ENCODE data around the gene EGR1. TPM values are rescaled to one million over a fixed set of nuclear protein-coding genes. Genes with fewer than 3 reads are reported as not detected.
A peak's percentile ranks its signal among the peaks of the same experiment; 100 is the strongest.
"Not testable (repeated sequence)": the region's sequence is repeated elsewhere in the genome, so short reads cannot be mapped to it uniquely, and the experiment has no call there.

EGR1 gene
- total RNA-seq, 2 experiments from 2014 or later, result 8.9 to 10.1 TPM

DNA sequence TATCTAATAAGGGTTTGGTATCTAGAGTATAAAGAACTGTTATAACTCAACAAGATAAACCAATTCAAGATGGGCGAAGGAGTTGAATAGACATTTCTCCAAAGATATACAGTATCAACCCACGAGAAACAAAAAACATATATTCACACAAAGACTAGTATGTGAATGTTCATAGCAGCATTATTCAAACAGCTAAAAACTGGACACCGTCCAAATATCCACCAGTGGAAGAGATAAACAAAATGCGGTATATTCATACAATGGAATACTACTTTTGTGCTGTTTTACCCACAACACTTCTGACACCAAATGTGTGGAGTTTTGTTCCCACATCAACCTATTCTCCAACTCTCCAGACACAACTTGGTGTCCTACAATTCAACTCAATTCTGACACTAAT, 33.1 kb downstream of the EGR1 start:
- H3K36me3 Mint-ChIP-seq (ENCODE audit: low read depth), result no peaks in the 10 kb centered on the region
- H3K4me3 Mint-ChIP-seq, result no peak overlapping the region
- ATAC-seq, result no peak
- no peaks in the 10 kb centered on the region for H3K9me3 Mint-ChIP-seq (ENCODE audit: insufficient read depth)
- no peaks in the 10 kb centered on the region for H3K4me1 Mint-ChIP-seq (ENCODE audit: low read depth)
- ChIA-PET CTCF (interaction anchor here (1.9 to 3.2 kb wide), 2 partner anchors 34 to 49 kb away, joined by 10 to 14 read pairs; partner anchors contain the start of gene EGR1), POLR2A (no interaction called here)
- peaks cover 5% of the 10 kb centered on the region for H3K27me3 Mint-ChIP-seq (ENCODE audit: low read depth)
- no peak for DNase-seq
- H3K27ac Mint-ChIP-seq, result no peak overlapping the region

DNA sequence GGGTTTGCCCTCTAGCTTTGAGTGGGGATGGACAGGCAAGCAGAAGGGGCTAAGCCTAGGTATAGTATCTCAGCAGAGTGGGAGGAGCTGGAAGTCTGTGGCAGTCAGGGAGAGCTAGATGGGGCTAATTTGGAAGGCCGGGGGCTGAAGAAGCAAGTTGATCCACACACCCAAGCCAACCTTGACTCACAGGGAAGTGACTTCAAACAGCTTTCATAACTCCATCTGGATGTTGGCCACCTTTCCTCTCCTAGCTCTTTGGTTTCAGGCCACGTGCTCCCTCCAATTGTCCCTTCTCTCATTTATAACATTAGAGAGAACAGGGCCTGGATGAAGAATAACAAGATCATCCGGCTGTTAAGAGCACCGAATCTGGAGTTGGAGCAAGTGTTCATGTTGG, 36.8 kb downstream of the EGR1 start:
- H3K4me1 Mint-ChIP-seq (ENCODE audit: low read depth), result no peaks in the 10 kb centered on the region
- POLR2A ChIA-PET, result interaction anchor here (0.7 to 0.8 kb wide), 2 partner anchors 37 to 42 kb away, joined by 3 read pairs; no protein-coding TSS in a partner anchor
- H3K9me3 Mint-ChIP-seq (ENCODE audit: insufficient read depth), result no peaks in the 10 kb centered on the region

DNA sequence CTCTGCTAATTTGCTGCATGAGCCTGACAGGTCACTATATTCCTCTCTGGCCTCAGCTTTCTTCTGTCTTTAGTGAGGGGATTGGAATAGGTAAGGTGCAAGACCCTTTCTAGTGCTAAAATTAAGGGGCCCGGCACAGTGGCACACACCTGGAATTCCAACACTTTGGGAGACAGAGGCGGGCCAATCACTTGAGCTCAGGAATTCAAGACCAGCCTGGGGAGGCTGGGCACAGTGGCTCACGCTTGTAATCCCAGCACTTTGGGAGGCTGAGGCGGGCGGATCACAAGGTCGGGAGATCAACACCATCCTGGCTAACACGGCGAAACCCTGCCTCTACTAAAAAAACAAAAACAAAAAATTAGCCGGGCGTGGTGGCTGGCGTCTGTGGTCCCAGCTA, 37.2 kb downstream of the EGR1 start:
- Mint-ChIP-seq H3K9me3 (ENCODE audit: insufficient read depth) (no peaks in the 10 kb centered on the region), H3K27me3 (ENCODE audit: low read depth) (peaks cover 3% of the 10 kb centered on the region), H3K27ac (no peak overlapping the region), H3K36me3 (ENCODE audit: low read depth) (peaks cover 8% of the 10 kb centered on the region), H3K4me1 (ENCODE audit: low read depth) (no peaks in the 10 kb centered on the region), H3K4me3 (no peak overlapping the region)
- no peak for ATAC-seq
- POLR2A ChIA-PET, result interaction anchor here (0.7 to 0.8 kb wide), 2 partner anchors 38 to 41 kb away, joined by 3 read pairs; no protein-coding TSS in a partner anchor
- no peak for DNase-seq
- CTCF ChIA-PET, result interaction anchor here (1.1 to 5.1 kb wide), 12 partner anchors 9 to 323 kb away, joined by 3 to 65 read pairs (median 4); partner anchors contain the start of genes EGR1 and KDM3B

More for the DNA sequence above, 36.8 kb downstream of the EGR1 start:
- no peak for DNase-seq
- Mint-ChIP-seq H3K27me3 (ENCODE audit: low read depth) (peaks cover 3% of the 10 kb centered on the region), H3K36me3 (ENCODE audit: low read depth) (peaks cover 4% of the 10 kb centered on the region), H3K27ac (no peak overlapping the region), H3K4me3 (no peak overlapping the region)
- CTCF ChIA-PET, result interaction anchor here (0.8 to 5.1 kb wide), 7 partner anchors 9 to 322 kb away, joined by 3 to 65 read pairs (median 4); partner anchors contain the start of genes EGR1 and KDM3B
- ATAC-seq, result no peak

DNA sequence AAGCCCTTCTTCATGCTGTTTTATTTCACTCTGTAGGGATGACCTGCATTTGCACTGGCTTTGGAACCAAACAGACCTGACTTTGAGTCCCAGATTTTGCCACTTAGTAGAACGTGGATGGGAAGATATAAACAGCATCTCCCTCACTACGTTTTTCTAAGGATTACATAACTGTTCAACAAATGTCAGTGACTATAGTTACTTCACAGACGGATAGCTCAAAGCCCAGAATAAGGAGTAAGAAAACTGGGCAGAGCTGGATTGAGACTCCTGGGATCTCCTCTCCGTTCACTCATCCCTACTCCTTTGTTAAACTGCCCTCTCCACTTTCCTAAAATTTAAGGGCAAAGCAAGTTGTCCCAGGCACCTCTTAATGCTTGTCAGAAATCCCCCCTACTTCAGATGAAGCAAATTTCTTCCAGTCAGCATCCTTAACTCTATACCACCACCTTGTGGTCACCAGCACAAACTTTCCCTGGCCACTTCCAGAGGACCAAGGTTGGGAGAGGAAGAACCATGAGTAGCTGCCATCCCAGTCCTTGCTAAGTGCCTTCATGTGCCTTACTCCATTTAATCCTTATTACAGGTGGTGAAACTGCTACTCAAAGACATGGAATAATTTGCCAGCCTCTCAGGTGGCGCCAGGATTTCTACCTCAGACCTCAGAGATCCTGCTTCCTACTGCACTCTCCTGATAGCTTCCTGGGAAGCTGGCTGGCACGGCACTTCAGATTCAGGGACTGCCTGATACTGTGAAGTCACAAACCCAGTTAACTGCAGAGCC, 38.4 kb downstream of the EGR1 start:
- ATAC-seq, result peak; percentile 47
- DNase-seq, result peak; percentile 34
- H3K9me3 Mint-ChIP-seq (ENCODE audit: insufficient read depth), result no peaks in the 10 kb centered on the region
- no peak overlapping the region for H3K4me3 Mint-ChIP-seq
- H3K4me1 Mint-ChIP-seq (ENCODE audit: low read depth), result no peaks in the 10 kb centered on the region
- ChIA-PET CTCF (interaction anchor here (0.6 to 5.1 kb wide), 19 partner anchors 10 to 96 kb away, joined by 3 to 65 read pairs (median 4); partner anchors contain the start of genes EGR1 and REEP2), POLR2A (interaction anchor here (0.6 to 0.9 kb wide), 4 partner anchors 34 to 40 kb away, joined by 3 to 4 read pairs (median 3); partner anchors contain the start of gene ETF1)
- H3K36me3 Mint-ChIP-seq (ENCODE audit: low read depth), result peaks cover 17% of the 10 kb centered on the region
- no peak overlapping the region for H3K27ac Mint-ChIP-seq
- H3K27me3 Mint-ChIP-seq (ENCODE audit: low read depth), result no peaks in the 10 kb centered on the region

DNA sequence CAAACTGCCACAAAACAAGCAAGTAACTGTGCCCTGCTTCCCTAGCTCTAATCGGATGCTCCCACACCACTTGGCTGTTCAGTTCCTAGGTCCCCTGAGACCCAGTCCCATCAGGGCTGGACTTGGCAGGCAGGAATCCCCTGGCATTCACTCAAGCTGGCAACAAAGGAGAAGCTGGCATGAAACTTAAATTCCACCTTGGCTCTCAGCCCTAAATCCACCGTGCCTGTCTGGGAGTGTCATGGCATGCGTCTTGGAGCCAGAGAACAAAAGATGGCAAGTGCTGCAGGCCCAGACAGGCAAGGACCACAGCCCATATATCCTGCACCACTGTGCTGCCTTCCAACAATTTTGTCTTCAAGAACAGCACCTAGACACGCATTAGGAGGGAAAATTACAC, 39.5 kb downstream of the EGR1 start:
- ATAC-seq (no peak), DNase-seq (no peak)
- Mint-ChIP-seq H3K4me3 (no peak overlapping the region), H3K27ac (peak overlapping the region; percentile 34), H3K27me3 (ENCODE audit: low read depth) (no peaks in the 10 kb centered on the region), H3K9me3 (ENCODE audit: insufficient read depth) (no peaks in the 10 kb centered on the region), H3K36me3 (ENCODE audit: low read depth) (peaks cover 24% of the 10 kb centered on the region), H3K4me1 (ENCODE audit: low read depth) (no peaks in the 10 kb centered on the region)
- ChIA-PET CTCF (interaction anchor here (0.9 to 5.1 kb wide), 7 partner anchors 11 to 153 kb away, joined by 3 to 65 read pairs (median 13); partner anchors contain the start of genes EGR1 and KDM3B), POLR2A (interaction anchor here (0.9 kb wide), 1 partner anchor 37 kb away, joined by 3 read pairs; no protein-coding TSS in a partner anchor)

DNA sequence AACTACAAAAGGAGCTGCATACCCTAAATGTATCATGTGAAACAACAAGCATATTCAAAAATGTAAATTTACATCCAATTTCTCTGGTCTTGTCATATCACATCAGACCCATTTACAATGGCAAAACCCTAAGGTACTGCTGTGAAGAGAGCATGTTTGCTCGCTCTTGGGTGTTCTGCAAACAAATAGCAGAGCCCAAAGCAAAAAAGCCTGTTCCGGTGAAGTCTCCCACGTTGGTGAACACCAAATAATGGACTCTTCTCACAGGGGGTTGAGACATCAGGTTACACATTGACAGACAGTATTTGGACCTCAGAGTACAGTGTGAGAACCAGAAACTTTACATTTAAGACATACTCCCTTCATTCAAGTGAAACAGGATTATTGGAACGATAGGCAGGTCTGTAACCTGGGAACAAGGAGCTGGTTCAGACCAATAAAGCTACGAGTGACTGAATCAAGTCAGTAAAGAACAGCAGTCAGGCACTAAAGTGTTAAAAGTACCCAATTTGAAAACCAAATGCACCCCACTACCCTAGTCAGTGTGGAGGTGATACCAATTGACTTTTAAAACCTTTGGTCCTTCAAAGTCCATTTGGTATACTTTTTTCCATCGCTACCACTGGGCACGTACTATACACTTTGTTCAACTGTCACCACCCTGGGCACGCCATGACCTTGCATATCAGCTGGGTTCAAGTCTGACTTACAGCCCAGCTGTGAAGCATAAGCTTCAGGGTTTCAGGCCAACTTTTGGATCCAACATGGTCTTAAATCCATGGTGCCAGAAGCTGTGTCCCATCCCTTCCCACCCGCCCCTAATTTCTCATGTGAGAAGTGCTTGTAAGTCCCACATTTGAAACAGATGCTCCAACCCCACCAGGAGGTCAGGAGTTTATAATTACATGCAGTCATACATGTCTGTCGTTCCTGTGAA, 41.4 kb downstream of the EGR1 start:
- CTCF ChIA-PET, result no interaction called here

DNA sequence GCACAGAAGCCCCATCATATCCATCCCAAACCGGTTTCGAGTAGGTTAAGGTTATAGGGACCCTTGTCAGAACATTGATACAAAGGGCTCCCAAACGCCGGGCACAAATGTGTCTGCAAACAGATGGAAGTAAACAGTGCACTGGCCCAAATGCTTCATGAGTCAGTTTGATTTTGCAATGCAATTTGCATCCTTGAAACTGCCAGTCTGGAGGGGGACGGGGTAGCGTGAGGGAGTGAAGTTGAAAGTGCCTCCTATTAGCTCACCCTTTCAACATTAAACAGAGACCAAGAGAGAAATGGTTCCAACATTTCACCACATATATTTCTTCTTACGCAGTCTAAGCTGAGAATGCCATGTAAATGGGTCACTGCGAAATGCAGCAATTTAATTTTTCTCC, 42.2 kb downstream of the EGR1 start:
- H3K4me1 Mint-ChIP-seq (ENCODE audit: low read depth); ATAC-seq; POLR2A ChIA-PET; H3K27ac Mint-ChIP-seq; H3K27me3 Mint-ChIP-seq (ENCODE audit: low read depth); H3K9me3 Mint-ChIP-seq (ENCODE audit: insufficient read depth); DNase-seq; CTCF ChIA-PET; H3K4me3 Mint-ChIP-seq: not testable (repeated sequence)
- peaks cover 40% of the 10 kb centered on the region for H3K36me3 Mint-ChIP-seq (ENCODE audit: low read depth)

More for the DNA sequence above, 41.4 kb downstream of the EGR1 start:
- DNase-seq (no peak), ATAC-seq (no peak)
- POLR2A ChIA-PET, result no interaction called here
- Mint-ChIP-seq H3K4me3 (no peak overlapping the region), H3K27me3 (ENCODE audit: low read depth) (no peaks in the 10 kb centered on the region), H3K4me1 (ENCODE audit: low read depth) (no peaks in the 10 kb centered on the region), H3K36me3 (ENCODE audit: low read depth) (peaks cover 35% of the 10 kb centered on the region), H3K9me3 (ENCODE audit: insufficient read depth) (no peaks in the 10 kb centered on the region), H3K27ac (no peak overlapping the region)

DNA sequence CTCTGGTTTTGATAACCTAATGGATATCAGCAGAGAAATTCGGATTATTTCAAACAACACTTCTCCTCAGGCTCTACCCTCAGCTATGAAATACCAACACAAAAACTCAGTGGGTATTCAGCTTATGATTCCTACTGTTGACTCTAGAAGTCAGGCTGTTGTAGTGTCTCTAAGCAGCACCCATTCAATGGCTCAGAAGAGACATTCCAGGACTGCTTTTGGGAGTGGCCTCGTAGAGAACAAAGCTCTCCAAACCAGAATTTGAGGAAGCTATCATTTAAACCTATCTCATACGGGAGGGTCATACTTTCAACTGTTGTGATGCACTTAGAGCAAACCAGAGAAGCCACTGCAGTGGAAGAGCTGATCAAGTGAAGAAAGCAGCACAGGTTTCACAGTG, 43.7 kb downstream of the EGR1 start:
- no peak overlapping the region for H3K27ac Mint-ChIP-seq
- ChIA-PET CTCF (interaction anchor here (0.7 kb wide), 1 partner anchor 60 kb away, joined by 4 read pairs; no protein-coding TSS in a partner anchor), POLR2A (interaction anchor here (1.1 kb wide), 1 partner anchor 66 kb away, joined by 3 read pairs; the partner anchor contains the start of gene HSPA9)
- no peaks in the 10 kb centered on the region for H3K9me3 Mint-ChIP-seq (ENCODE audit: insufficient read depth)
- H3K27me3 Mint-ChIP-seq (ENCODE audit: low read depth), result no peaks in the 10 kb centered on the region
- no peaks in the 10 kb centered on the region for H3K4me1 Mint-ChIP-seq (ENCODE audit: low read depth)
- ATAC-seq (no peak), DNase-seq (no peak)
- H3K4me3 Mint-ChIP-seq, result no peak overlapping the region
- H3K36me3 Mint-ChIP-seq (ENCODE audit: low read depth), result peaks cover 48% of the 10 kb centered on the region

DNA sequence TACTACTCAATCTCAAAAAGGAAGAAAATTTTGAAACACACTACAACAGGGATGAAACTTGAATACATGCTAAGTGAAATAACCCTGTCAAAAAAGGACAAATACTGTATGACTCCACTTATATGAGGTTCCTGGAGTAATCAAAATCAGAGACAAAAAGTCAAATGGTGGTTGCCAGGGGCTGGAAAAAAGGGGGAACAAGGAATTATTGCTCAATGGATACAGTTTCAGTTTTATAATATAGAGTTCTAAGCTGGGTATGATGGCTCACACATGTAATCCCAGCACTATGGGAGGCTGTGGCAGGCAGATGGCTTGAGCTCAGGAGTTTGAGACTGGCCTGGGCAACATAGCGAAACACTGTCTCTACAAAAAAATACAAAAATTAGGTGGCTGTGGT, 48.7 kb downstream of the EGR1 start:
- Mint-ChIP-seq H3K4me1 (ENCODE audit: low read depth) (peaks cover 3% of the 10 kb centered on the region), H3K27me3 (ENCODE audit: low read depth) (no peaks in the 10 kb centered on the region), H3K4me3 (no peak overlapping the region), H3K9me3 (ENCODE audit: insufficient read depth) (no peaks in the 10 kb centered on the region), H3K27ac (no peak overlapping the region), H3K36me3 (ENCODE audit: low read depth) (peaks cover 69% of the 10 kb centered on the region)
- ATAC-seq (no peak), DNase-seq (no peak)
- ChIA-PET CTCF (interaction anchor here (0.6 to 0.8 kb wide), 2 partner anchors 11 to 201 kb away, joined by 3 read pairs; no protein-coding TSS in a partner anchor), POLR2A (interaction anchor here (1.1 kb wide), 1 partner anchor 30 kb away, joined by 5 read pairs; the partner anchor contains the start of gene ETF1)

DNA sequence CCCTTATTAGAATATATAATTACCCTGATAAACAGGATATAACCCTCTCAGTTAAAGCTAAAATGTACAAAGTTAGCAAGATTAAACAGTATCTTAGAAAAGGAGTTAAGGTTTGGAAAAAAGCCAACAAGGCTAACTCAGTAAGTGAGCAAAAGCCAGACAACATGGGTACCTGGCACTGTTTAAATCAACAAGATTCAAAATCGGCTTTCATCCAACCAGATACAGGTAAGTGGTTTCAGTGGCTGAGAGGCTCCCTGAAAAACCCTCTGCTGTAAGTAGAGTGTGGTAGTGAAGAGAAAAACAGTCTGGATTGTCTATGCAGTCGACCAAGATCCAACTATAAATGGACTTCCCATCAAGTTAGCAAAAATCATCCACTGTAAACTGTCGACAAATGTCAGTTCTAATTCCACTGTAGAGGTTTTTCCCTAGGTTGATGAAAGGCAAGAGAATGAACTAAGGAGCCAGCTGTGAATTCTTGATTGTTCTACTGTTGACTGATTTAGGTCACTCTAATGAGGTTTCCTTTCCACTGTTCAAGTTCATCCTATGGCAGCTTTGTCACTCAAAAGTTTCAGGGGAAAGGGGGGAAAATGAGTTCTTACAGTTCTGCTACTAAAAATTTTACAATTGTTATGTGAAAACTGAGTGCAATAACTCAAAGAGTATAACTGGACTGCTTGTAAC, 50.4 kb downstream of the EGR1 start:
- POLR2A ChIA-PET, result no interaction called here
- ATAC-seq (no peak), DNase-seq (no peak)
- Mint-ChIP-seq H3K36me3 (ENCODE audit: low read depth) (peaks cover 63% of the 10 kb centered on the region), H3K27ac (no peak overlapping the region), H3K4me3 (no peak overlapping the region), H3K27me3 (ENCODE audit: low read depth) (no peaks in the 10 kb centered on the region), H3K9me3 (ENCODE audit: insufficient read depth) (no peaks in the 10 kb centered on the region), H3K4me1 (ENCODE audit: low read depth) (peaks cover 6% of the 10 kb centered on the region)
- CTCF ChIA-PET, result interaction anchor here (0.8 to 1.9 kb wide), 4 partner anchors 12 to 112 kb away, joined by 3 to 7 read pairs (median 3); no protein-coding TSS in a partner anchor

DNA sequence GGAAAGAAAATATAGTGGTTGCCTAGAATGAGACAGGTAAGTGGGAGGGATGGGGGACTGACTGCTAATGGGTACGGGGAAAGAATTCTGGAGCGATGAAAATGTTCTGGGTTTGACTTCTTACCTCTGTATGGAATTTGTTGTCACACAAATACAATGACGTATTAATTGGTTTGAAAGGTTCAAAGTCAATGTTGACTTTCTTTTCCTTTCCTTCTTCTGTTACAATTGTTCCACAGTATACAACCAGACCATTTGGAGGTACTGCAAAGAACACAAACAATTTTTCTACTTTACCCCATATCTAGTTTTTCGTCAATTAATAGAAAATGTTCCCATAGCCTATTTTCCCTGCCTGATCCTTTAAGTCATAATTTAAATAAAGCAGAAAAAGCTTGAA, 52.2 kb downstream of the EGR1 start:
- no peaks in the 10 kb centered on the region for H3K9me3 Mint-ChIP-seq (ENCODE audit: insufficient read depth)
- no peak for DNase-seq

More for the DNA sequence above, 52.2 kb downstream of the EGR1 start:
- POLR2A ChIA-PET, result no interaction called here
- H3K4me1 Mint-ChIP-seq (ENCODE audit: low read depth), result peaks cover 8% of the 10 kb centered on the region
- H3K27ac Mint-ChIP-seq, result no peak overlapping the region
- no peak for ATAC-seq
- H3K27me3 Mint-ChIP-seq (ENCODE audit: low read depth), result no peaks in the 10 kb centered on the region
- CTCF ChIA-PET, result interaction anchor here (1.8 kb wide), 1 partner anchor 14 kb away, joined by 5 read pairs; no protein-coding TSS in a partner anchor
- peaks cover 56% of the 10 kb centered on the region for H3K36me3 Mint-ChIP-seq (ENCODE audit: low read depth)
- H3K4me3 Mint-ChIP-seq, result no peak overlapping the region
